GM12801 (cell line): ENCODE results near the gene NF1.

ENCODE experiments used
- TF ChIP-seq, protein P1 (sequence below): IDR thresholded peaks from one replicate; pipeline ENCODE4 v1.5.1; 2011; ENCODE audit warnings: control low read depth; ENCODE audit not compliant: insufficient read length; ENCODE audit errors: extremely low read depth

The NF1 gene

DNA sequence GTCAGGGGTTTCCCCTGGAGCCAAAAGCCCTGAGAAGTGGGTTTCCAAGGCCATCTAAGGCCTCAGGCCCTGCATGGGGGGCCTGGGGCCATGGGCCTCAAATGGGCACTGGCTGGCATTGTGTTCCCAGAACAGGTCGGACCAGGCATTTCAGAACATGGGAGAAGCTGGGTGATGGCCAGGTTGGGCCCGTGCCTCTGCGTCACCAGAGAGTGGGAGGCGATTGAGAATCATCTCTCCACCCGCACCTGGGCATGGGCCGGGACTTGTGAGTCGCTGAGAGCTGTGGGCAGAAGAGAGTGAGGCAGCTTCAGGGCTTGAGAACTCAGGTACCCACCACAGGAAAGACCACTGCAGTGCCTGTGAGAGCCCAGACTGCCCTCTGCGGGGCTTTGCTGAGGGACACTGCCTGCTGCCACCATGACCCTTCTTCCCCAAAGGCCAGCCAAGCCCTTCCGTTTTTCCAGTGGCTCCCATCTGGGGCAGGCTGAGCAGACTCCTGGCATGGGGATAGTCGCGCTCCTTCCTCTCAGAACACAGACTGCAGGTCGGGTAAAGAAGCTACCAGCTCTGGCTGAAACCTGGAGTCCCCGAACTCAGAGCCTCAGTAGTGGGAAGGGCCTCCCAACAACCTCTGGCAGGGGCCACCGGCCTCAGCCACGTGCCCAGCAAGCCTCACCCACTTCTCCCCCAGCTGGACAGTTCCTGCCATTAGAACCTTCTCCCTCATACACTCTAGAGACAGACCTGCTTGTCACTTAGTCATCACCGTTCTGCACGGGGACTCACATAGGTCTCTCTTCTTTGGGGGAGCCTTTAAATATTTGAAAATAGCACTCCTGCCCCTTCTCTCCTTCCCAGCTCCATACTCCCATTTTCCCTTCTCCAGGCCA, 298.3 kb downstream of the NF1 start:
- TF ChIP-seq, protein P1, sequence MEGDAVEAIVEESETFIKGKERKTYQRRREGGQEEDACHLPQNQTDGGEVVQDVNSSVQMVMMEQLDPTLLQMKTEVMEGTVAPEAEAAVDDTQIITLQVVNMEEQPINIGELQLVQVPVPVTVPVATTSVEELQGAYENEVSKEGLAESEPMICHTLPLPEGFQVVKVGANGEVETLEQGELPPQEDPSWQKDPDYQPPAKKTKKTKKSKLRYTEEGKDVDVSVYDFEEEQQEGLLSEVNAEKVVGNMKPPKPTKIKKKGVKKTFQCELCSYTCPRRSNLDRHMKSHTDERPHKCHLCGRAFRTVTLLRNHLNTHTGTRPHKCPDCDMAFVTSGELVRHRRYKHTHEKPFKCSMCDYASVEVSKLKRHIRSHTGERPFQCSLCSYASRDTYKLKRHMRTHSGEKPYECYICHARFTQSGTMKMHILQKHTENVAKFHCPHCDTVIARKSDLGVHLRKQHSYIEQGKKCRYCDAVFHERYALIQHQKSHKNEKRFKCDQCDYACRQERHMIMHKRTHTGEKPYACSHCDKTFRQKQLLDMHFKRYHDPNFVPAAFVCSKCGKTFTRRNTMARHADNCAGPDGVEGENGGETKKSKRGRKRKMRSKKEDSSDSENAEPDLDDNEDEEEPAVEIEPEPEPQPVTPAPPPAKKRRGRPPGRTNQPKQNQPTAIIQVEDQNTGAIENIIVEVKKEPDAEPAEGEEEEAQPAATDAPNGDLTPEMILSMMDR, result no peak

DNA sequence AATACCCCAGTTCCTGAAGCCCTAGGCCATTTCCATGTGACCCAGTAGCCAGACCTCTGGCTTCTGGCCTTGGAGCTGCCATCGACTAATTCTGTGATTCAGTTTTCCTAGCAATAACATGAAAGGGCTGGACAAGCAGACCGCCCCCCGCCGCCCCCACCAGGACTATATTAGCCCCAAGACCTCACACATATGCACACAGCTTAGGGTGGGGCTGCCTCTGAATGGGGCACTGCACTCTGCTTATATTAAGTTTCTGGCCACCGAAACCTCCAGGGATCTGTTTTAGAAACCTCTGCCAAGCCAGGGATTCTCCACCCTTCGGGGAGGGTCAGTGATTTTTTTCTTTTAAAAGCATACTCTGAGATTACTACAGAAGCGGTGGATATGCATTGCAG, 299.0 kb downstream of the NF1 start:
- TF ChIP-seq, protein P1, result no peak

DNA sequence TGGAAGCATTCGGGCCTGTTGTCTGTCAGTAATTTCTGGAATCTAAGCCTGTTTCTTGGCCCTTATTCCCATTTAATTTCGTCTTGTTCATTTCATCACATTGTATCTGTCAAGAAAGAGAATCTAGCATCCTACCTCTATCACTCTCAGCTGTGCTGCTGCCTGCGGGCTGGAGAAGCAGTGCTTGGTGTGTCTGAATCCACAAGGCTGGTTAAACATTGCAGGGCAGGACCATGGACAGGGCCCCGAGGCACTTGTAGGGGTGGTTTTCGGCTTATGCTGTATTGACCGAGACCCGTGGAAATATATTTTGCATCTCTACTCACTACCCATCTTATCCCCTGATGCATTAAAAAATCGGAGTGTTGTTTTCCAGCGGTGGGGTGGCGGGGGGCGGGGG, 299.8 kb downstream of the NF1 start:
- TF ChIP-seq, protein P1, result no peak

DNA sequence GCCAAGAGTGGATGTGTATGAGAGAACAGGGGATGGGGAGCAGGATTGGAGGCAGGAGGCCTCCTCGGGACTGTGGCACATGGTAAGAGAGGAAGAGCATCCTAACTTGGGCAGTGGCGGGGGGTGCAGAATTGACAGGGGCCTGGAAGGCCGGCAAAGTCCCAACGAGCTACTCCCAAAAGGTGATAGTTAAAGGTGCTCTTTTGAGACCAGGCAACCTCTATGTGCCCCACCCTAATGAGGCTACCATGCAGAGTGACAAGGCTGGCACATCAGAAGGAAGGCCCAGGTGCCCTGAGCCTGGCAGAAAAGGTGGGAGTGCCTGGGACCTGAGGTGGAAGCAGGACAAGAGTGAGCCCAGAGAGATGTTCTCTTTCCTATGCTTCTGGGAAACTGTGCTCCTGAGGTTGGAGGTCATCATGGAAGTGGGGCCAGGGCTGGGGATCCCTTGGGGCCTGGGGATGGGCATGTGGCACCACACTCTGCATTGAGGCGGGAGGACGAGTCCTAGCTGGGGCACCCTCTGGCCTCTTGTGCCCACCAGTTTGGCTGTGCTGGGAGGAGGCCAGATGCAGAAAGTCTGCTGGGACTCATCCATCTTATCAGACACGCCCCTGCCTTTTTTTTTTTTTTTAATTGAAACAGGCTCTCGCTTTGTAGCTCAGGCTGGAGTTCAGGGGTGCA, 302.6 kb downstream of the NF1 start:
- TF ChIP-seq, protein P1, result no peak

DNA sequence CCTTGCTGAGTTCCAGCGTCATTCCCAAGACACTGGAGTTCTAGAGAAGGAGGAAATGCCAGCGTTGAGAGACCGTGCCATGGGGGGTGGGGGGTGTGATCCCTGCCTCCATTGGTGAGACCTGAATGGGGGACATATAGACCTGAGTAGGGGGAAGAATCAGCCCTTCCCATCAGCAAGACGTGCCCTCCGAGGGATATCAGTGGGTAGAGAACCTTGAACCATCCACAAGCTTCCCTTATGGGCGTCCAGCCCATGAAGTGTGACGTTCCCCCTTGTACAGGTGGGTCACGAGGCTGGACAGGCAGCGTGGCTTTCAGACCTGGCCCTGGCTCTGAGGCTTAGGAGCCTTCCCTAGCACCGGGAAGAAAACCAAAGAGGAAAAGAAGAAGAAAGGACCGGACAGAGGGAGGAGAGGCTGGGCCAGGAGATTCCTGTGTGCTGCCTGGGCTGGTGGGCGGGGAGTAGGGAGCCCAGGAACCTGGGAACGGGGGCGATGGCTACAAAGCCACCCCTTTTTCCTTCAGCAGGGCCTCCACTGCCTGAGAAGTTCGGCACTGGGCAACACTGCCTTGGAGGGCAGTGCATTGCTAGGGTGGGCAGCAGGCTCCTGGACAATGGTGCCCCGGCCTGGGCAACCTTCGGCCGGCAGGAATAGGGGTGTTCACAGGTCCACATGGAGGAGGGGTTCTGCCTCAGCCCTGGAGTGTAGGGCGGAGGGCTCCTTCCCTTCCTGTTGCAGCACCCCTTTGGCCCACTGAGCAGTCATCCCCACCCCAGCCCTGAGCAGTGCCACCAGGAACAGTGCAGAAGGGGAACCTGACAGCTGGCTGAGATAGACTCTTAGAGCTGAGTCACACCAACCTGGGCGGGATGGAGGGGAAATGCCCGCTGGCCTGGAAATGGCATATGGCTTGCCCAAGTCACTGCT, 303.9 kb downstream of the NF1 start:
- TF ChIP-seq, protein P1, result no peak

DNA sequence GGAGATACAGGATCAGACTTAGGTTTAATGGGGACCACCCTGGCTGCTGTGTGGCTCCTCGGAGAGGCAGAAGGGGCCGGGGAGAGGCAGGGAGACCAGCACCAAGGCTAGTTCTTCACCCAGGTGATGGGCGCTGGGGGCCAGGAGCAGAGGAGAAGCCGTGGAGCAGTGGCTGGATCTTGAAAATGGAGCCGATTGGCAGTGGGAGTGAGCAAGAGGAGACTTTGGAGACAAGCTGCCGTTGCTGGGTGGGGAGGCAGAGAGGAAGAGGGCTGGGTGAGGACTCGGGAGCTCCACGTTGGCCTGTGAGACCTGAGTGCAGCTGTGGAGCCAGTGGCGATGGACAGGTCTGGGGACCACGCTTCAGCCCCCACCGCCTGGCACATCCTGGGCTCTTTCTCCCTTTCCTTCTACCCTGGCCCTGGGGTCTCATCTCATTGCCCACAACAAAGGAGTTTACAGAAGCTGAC, 305.7 kb downstream of the NF1 start:
- TF ChIP-seq, protein P1, result no peak
